Measurements from ENCODE around the gene HCRT.
A peak's percentile ranks its signal among the peaks of the same experiment; 100 is the strongest.
"Not testable (repeated sequence)": the region's sequence is repeated elsewhere in the genome, so short reads cannot be mapped to it uniquely, and the experiment has no call there.

Gene HCRT

DNA sequence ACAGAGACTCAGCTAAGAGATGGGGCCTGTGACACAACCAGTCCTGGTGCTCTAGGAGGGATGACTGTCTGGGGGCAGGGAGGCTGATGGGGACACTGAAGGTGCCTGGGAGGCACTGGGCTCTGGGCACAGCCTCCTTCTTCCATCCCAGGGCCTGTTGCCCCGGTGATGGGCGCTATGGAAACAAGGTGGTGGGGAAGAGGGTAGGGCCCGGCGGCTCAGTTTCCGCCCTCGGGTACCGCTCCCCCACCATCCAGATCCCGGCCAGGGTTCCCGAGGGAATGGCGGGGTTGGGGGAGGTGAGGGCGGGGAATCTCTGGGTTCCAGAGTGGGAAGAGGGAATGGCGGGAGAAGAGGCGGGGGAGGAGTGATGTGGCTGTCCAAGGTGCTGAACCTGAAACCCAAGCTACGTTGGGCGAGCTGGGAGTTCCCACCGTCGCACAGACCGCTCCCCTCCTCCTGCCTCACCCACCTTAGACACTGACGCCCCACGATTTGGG, 5.3 kb downstream of the HCRT start:
- DNase-seq (ENCODE audit: low read depth in 2 of 2), result no peak

DNA sequence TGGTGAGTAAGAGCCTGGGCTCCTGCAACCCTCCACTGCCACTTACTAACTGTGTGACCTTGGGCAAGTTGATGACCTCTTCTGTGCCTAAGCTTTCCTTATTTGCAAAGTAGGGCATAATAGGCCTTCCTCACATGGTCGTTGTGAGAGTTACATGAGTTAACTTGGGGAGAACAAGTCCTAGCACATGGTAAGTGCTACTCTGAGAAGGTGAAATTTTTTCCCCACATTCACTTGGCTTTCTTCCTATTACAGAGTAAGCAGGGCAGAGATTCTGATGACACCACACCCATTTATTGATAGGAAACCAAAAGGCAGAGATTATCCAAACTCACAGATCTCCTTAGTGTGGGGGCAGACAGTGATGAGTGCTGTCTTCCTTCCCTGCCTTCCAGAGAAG, 5.9 kb downstream of the HCRT start:
- no peak for DNase-seq (ENCODE audit: low read depth in 2 of 2)

GRCh38 chr17:42178817-42179216, 6.4 kb downstream of the HCRT start:
- no peak for DNase-seq (ENCODE audit: low read depth in 2 of 2)

DNA sequence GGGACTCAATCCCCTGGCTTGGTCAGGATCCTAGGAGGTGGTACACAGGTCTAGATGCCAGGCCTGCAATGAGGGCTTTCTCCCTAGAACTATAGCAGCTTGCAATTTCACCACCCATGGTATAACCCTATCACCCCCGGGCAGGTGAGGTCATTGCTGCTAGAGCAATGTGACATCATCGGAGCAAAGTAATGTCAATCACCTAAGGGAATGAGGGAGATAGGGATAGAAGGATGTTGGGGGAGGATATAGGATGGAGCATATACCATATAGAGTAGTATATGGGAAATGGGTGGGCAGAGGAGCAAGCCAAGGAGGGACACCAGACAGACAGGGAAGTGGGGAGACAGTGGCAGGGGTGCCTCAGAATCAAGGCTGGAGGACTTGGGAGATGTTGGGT, 7.6 kb downstream of the HCRT start:
- DNase-seq (ENCODE audit: low read depth in 2 of 2), result no peak

GRCh38 chr17:42174126-42174783, 11.0 kb downstream of the HCRT start:
- DNase-seq (ENCODE audit: low read depth in 2 of 2), result no peak

- no peak for DNase-seq (ENCODE audit: low read depth in 2 of 2)
These were observed 13.4 kb downstream of the HCRT start for GRCh38 chr17:42171831-42172230.

DNA sequence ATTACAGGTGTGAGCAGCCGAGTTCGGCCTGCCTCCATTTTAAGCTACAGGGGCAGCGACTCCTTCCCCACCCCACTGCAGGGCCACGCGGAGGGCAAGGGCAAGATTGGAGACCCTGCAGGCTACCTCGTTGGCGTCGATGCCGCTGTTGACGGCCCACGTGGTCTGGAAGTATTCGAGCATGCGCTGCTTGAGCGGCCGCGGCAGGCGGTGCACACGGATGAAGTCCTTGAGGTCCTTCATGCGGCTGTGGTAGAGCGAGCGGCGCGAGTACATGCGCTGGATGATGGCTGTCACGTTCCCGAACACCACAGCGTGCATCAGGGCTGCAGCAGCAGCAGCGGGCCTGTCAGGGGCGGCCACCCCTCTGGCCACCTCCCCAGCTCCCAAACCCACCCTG, 15.9 kb downstream of the HCRT start:
- no peak for DNase-seq (ENCODE audit: low read depth in 2 of 2)

- no peak for DNase-seq (ENCODE audit: low read depth in 2 of 2)
These were observed 17.4 kb downstream of the HCRT start for GRCh38 chr17:42167807-42168206.

DNA sequence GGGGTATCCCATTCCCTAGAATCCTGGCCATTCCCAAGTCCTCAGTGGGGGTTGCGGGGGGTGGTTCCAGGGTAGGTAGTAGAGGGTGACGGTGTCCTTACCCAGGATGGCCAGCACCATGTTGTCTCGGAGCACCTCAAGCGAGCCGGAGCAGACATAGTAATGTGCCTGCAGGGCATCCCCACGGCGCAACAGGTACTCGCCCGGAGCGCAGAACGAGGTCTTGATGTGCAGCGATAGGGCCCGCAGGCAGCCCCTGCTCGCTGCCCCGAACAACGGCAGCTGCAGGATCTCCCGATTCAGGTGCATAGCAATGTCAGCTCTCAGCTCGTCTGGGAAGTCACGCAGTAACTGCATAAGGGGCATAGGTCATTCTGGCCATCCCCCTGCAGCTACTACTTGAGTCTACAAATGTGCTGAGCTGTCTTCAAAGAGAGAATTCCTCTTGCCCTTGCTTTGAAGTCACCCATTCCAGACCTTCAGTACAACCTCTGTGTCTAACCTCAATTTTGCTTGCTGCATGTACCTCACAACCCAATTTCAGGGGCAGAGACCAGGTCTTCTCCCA, 19.0 kb downstream of the HCRT start:
- no peak for DNase-seq (ENCODE audit: low read depth in 2 of 2)

- DNase-seq (ENCODE audit: low read depth in 2 of 2), result no peak
These were observed 19.5 kb downstream of the HCRT start for GRCh38 chr17:42165751-42166150.

GRCh38 chr17:42163696-42164407, 21.4 kb downstream of the HCRT start:
- no peak for DNase-seq (ENCODE audit: low read depth in 2 of 2)

DNA sequence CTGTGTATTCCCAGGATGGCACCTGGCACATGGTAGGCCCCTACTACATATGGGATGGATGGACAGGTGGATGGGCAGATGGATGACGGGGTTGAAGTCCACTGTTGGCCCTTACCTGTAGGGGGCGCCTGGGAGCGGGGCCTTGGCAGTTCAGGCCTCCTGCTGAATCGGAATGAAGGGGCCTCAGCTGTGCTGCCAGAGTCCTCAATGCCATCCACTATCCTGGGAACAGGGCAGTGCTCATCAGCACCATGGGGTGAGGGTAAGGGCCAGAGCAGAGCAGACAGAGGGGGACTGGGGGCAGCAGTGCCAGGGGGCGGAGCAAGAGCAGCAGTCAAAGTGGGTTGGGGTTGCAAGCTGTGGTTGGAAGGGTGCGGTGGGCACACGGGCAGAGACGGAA, 22.1 kb downstream of the HCRT start:
- DNase-seq (ENCODE audit: low read depth in 2 of 2), result peak in 1 of 2 donors; percentile 30

- DNase-seq (ENCODE audit: low read depth in 2 of 2), result no peak
These were observed 24.7 kb downstream of the HCRT start for GRCh38 chr17:42160531-42160910.

- no peak for DNase-seq (ENCODE audit: low read depth in 2 of 2)
These were observed 25.3 kb downstream of the HCRT start for GRCh38 chr17:42159796-42160530.

DNA sequence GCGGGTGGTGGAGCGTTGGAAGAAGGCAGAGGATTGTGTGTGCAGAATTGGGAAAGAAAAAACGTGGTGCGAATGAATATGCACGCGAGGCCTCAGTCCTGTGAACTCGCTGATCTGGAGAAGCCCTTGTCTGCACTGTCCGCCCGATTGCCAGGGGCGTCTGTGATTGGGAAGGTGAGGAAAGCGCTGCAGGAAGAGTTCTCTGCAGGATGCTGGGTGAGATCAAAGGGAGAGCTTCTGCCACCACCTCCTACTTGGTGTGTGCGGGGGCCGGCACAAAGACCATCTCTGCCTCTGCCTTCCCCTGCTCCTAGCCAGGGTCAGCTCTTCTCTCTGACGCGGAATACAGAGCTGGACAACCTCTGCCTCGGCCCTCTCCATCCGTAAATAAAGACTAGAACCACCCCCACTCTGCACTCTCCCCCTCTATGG, 29.6 kb downstream of the HCRT start:
- DNase-seq (ENCODE audit: low read depth in 2 of 2), result no peak

DNA sequence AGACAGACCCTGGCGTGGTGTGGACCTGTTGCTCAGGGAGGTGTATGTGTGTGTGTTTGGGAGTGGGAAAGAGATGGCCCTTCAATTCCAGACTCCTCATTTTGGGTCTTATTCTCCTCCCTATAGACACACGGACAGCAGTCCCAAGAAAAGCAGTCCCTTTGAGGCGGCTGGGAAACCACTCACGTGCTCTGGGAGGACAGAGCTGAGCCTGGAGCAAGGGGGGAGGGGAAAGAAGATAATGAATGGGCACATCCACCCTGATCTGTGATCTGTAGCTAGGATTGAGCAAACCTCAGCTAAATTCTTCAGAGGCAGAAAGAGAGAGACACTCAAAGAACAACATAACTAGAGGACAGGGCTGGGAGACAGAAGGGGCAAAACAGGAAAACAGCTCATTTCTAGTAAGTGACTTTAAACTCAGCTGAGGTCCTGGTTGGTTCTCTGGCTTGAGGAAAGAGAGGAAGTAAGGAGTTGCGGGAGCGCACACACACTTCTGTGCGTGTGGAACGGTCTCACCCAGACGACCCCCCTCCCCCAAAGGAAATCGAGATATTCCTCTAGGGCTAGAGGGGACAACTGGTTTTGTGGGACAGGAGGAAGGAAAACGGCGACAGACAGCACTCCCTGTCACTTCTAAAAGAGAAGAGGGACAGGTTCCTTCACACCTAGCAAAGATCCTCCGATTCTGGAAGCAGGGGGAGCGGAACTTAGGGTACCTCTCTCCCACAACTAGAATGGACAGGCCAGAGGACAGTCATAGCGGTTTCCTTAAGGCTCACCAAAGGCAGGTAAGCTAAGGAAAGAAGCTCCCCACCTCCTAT, 31.1 kb downstream of the HCRT start:
- no peak for DNase-seq (ENCODE audit: low read depth in 2 of 2)

DNA sequence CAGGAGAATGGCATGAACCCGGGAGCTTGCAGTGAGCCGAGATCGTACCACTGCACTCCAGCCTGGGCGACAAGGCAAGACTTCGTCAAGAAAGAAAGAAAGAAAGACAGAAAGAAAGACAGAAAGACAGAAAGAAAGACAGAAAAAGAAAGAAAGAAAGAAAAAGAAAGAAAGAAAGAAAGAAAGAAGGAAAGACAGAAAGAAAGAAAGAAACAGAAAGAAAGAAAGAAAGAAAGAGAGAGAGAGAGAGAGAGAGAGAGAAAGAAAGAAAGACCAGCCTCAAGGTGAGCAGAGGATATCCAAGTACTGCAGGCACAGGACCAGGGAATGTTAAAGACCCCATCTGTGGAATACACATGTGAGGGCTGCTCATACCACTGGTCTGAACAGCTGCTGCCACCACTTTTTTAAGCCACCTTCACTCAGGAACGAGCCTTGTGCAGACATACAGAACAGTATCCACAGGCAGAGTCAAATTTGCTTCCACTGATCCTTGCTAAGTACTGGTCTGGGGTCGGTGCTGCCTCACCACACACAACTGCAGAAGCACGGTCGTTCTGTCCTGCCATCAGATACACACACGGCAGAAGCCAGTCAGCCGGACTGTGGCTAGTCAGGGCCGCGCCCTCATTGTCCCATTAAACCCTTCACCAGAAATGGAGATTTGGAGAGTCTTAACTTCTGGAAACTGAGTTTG, 38.2 kb downstream of the HCRT start:
- no peak for DNase-seq (ENCODE audit: low read depth in 2 of 2)

- DNase-seq (ENCODE audit: low read depth in 2 of 2), result not testable (repeated sequence)
These were observed 42.1 kb downstream of the HCRT start for GRCh38 chr17:42143138-42143537.

DNA sequence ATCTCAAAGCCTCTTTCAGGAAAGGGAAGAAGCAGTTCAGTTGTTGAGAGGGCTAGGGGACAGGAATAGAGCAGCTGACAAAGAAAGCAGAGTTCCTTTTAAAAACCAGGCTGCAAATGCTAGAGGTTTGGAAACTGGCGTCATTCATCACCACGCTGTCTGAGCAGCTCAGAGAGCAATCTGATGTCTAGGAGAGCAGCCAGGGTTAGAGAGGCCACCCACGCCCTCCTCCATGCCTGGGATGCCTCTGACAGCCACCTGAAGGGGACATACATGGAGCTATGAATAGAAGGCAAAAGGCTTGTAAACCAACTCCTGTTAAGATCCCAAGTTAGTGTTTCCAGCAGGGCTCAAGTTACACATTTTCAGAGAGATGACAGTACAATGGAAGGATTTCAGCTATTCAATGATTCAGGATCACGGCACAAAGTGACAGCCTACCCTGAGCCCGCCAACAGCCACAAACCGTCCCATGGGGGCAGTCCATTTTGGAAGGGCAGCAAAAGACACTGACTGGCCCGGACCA, 42.8 kb downstream of the HCRT start:
- no peak for DNase-seq (ENCODE audit: low read depth in 2 of 2)

DNA sequence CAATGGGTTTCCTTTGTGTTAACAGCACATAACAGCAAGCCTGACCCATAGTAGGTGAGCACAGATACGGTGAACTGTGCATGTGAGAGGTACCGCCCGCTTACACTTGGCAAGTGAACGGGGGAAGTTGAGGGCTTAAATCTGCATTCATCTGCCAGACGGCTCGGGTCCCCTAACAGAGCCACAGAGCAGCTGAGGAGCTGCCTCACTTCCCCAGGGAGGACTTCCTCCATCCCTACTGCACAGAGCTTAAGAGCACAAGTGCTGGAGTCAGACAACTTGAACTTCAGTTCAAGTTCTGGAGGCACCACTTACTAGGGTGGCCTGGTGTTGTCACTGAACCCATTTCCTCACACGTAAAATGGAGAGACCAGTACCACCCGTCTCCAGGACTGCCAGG, 43.9 kb downstream of the HCRT start:
- no peak for DNase-seq (ENCODE audit: low read depth in 2 of 2)

GRCh38 chr17:42140690-42141089, 44.6 kb downstream of the HCRT start:
- not testable (repeated sequence) for DNase-seq (ENCODE audit: low read depth in 2 of 2)

Measured in stimulated activated CD4-positive, alpha-beta T cell treated with anti-CD3 and anti-CD28 coated beads, Interleukin-1b, Interleukin-23, amount 100 ng/mL, for 1 hour (primary cell).